Measurements from ENCODE around the gene CCN2. TPM values are rescaled to one million over a fixed set of nuclear protein-coding genes. Genes with fewer than 3 reads are reported as not detected.

CCN2 gene
- total RNA-seq, 1 experiment from 2014 or later: 44.1 TPM

- Histone ChIP-seq H3K79me1 (ENCODE audit: insufficient read depth, low read depth, low read length, poor library complexity, severe bottlenecking) (no peaks in the 10 kb centered on the region), H3K4ac (ENCODE audit: low read depth, low read length) (no peak overlapping the region), H2BK20ac (ENCODE audit: low read depth, low read length, poor library complexity, severe bottlenecking) (no peak overlapping the region), H3K27ac (ENCODE audit: insufficient read length, low read depth, low read length) (no peak overlapping the region), H3K27me3 (ENCODE audit: insufficient read depth, low read length) (no peaks in the 10 kb centered on the region), H2BK120ac (ENCODE audit: low read depth, low read length, poor library complexity, severe bottlenecking) (no peak overlapping the region), H2BK5ac (ENCODE audit: insufficient read length, low read length) (no peak overlapping the region), H3K23me2 (ENCODE audit: insufficient read length, low read depth, low read length, poor library complexity, severe bottlenecking) (no peaks in the 10 kb centered on the region), H3K4me2 (ENCODE audit: insufficient read depth, insufficient read length, low read length) (no peak overlapping the region), H3K9ac (ENCODE audit: extremely low read depth, insufficient read length, low read length) (no peak overlapping the region), H3K79me2 (ENCODE audit: insufficient read depth, low read length) (no peaks in the 10 kb centered on the region), H2AK5ac (ENCODE audit: insufficient read length, low read length) (no peak overlapping the region), H2AFZ (ENCODE audit: low read length) (no peak overlapping the region), H3K23ac (ENCODE audit: insufficient read length, low read depth, low read length) (no peak overlapping the region), H3K9me3 (ENCODE audit: control insufficient read depth, low read depth, low read length) (no peaks in the 10 kb centered on the region), H4K91ac (ENCODE audit: insufficient read length, low read depth, low read length) (no peak overlapping the region), H4K20me1 (ENCODE audit: control insufficient read depth, insufficient read depth, insufficient read length) (no peaks in the 10 kb centered on the region), H4K8ac (replicated peaks; ENCODE audit: insufficient read length, low read depth, low read length) (no peak overlapping the region), H3K18ac (ENCODE audit: insufficient read length, low read depth, low read length) (no peak overlapping the region), H3K14ac (ENCODE audit: insufficient read depth, low read length) (no peak overlapping the region), H3K56ac (ENCODE audit: insufficient read length, low read depth, low read length) (no peak overlapping the region), H2BK12ac (ENCODE audit: insufficient read length, low read depth, low read length) (no peak overlapping the region), H2BK15ac (ENCODE audit: low read depth, low read length) (no peak overlapping the region), H4K5ac (ENCODE audit: insufficient read length, low read depth, low read length) (no peak overlapping the region), H3K4me1 (ENCODE audit: insufficient read depth, low read length) (no peaks in the 10 kb centered on the region), H3T11ph (ENCODE audit: low read length) (no peak overlapping the region)
- Mint-ChIP-seq H3K27ac (no peak overlapping the region), H3K4me3 (no peak overlapping the region), H3K27me3 (ENCODE audit: low read depth) (no peaks in the 10 kb centered on the region; the same call in 1 of the 2 replicates), H3K36me3 (ENCODE audit: insufficient read depth in 1 of 3, low read depth in 3 of 3) (peaks cover 3 to 36% (median 4%) of the 10 kb centered on the region in 3 experiments; a peak in 6 of 7 replicates), H3K4me1 (peaks cover 3 to 4% of the 10 kb centered on the region in 2 experiments; a peak in 2 of 4 replicates), H3K9me3 (no peaks in the 10 kb centered on the region)
- WGBS (ENCODE audit: extremely low coverage, insufficient read length, low lambda C conversion rate): no CpG with 5 or more reads among the region's 1 CpG
- no peak for DNase-seq
- TF ChIP-seq, protein P1, sequence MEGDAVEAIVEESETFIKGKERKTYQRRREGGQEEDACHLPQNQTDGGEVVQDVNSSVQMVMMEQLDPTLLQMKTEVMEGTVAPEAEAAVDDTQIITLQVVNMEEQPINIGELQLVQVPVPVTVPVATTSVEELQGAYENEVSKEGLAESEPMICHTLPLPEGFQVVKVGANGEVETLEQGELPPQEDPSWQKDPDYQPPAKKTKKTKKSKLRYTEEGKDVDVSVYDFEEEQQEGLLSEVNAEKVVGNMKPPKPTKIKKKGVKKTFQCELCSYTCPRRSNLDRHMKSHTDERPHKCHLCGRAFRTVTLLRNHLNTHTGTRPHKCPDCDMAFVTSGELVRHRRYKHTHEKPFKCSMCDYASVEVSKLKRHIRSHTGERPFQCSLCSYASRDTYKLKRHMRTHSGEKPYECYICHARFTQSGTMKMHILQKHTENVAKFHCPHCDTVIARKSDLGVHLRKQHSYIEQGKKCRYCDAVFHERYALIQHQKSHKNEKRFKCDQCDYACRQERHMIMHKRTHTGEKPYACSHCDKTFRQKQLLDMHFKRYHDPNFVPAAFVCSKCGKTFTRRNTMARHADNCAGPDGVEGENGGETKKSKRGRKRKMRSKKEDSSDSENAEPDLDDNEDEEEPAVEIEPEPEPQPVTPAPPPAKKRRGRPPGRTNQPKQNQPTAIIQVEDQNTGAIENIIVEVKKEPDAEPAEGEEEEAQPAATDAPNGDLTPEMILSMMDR (conservative IDR thresholded peaks at IDR 0.05): no peak
Measured at GRCh38 chr6:131929976-131930375, 21.2 kb downstream of the CCN2 start.

Measured in H9 (cell line).